ENCODE results near the gene SDF4. TPM values are rescaled to one million over a fixed set of nuclear protein-coding genes. Genes with fewer than 3 reads are reported as not detected.

SDF4 gene
- total RNA-seq, 1 experiment from 2014 or later, result 82.0 TPM

DNA sequence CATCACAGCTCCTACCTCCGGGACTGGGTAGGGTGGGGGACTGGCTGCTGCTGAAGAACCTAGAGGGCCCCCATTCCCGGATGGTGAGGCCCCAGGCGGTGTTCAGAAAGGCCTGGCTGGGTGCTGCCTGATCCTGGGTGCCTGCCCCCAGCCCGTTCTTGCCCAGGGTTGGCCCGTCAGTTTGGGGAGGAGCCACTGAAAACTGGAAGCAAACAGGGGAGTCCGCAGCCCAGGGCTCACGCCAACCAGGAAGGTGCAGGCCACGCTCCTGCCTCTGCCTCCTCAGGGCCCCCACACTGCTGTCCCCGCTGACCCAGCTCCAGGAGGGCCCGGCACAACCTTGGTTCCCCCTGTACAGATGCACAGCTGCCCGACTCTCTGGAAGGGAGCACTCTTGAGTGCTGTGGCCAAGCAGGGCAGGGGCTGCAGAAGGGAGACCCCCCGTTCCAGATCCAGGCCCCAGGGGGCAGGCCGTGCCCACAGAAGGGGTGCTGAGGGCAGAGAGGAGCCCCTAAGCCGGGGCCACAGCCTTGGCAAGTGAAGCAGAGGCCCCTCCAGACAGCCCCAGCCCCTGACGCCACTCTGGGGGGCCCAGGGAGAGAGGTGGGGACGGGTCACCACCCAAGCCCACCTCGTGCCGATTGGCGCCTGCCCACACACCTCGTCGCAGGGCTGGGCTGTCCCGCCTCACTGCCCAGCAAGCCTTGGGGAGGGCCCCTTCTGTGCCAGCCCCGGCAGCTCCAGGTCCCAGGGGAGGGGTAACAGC, 9.2 kb upstream of the SDF4 start:
- Histone ChIP-seq H3K9ac (ENCODE audit: extremely low read depth, insufficient read length, low read length) (no peak overlapping the region), H2BK15ac (ENCODE audit: low read depth, low read length) (no peak overlapping the region), H4K20me1 (ENCODE audit: control insufficient read depth, insufficient read depth, insufficient read length) (no peaks in the 10 kb centered on the region), H3T11ph (ENCODE audit: low read length) (no peak overlapping the region), H3K23ac (ENCODE audit: insufficient read length, low read depth, low read length) (no peak overlapping the region), H3K9me3 (ENCODE audit: control insufficient read depth, low read depth, low read length) (no peaks in the 10 kb centered on the region), H3K27ac (ENCODE audit: insufficient read length, low read depth, low read length) (no peak overlapping the region), H2AFZ (ENCODE audit: low read length) (no peak overlapping the region), H3K14ac (ENCODE audit: insufficient read depth, low read length) (no peak overlapping the region), H2BK12ac (ENCODE audit: insufficient read length, low read depth, low read length) (no peak overlapping the region), H4K8ac (replicated peaks; ENCODE audit: insufficient read length, low read depth, low read length) (no peak overlapping the region), H2AK5ac (ENCODE audit: insufficient read length, low read length) (no peak overlapping the region), H3K4me2 (ENCODE audit: insufficient read depth, insufficient read length, low read length) (no peak overlapping the region), H3K27me3 (ENCODE audit: insufficient read depth, low read length) (no peaks in the 10 kb centered on the region), H3K4ac (ENCODE audit: low read depth, low read length) (no peak overlapping the region), H4K91ac (ENCODE audit: insufficient read length, low read depth, low read length) (no peak overlapping the region), H3K18ac (ENCODE audit: insufficient read length, low read depth, low read length) (no peak overlapping the region), H3K23me2 (ENCODE audit: insufficient read length, low read depth, low read length, poor library complexity, severe bottlenecking) (no peaks in the 10 kb centered on the region), H3K4me1 (ENCODE audit: insufficient read depth, low read length) (no peaks in the 10 kb centered on the region), H2BK120ac (ENCODE audit: low read depth, low read length, poor library complexity, severe bottlenecking) (no peak overlapping the region), H3K79me1 (ENCODE audit: insufficient read depth, low read depth, low read length, poor library complexity, severe bottlenecking) (no peaks in the 10 kb centered on the region), H4K5ac (ENCODE audit: insufficient read length, low read depth, low read length) (no peak overlapping the region), H2BK20ac (ENCODE audit: low read depth, low read length, poor library complexity, severe bottlenecking) (no peak overlapping the region), H2BK5ac (ENCODE audit: insufficient read length, low read length) (no peak overlapping the region), H3K56ac (ENCODE audit: insufficient read length, low read depth, low read length) (no peak overlapping the region), H3K79me2 (ENCODE audit: insufficient read depth, low read length) (no peaks in the 10 kb centered on the region)
- no peaks in the 10 kb centered on the region for H3K9me3 Mint-ChIP-seq
- H3K36me3 Mint-ChIP-seq (ENCODE audit: insufficient read depth in 1 of 3, low read depth in 3 of 3), result no peaks in the 10 kb centered on the region
- TF ChIP-seq, protein P1, sequence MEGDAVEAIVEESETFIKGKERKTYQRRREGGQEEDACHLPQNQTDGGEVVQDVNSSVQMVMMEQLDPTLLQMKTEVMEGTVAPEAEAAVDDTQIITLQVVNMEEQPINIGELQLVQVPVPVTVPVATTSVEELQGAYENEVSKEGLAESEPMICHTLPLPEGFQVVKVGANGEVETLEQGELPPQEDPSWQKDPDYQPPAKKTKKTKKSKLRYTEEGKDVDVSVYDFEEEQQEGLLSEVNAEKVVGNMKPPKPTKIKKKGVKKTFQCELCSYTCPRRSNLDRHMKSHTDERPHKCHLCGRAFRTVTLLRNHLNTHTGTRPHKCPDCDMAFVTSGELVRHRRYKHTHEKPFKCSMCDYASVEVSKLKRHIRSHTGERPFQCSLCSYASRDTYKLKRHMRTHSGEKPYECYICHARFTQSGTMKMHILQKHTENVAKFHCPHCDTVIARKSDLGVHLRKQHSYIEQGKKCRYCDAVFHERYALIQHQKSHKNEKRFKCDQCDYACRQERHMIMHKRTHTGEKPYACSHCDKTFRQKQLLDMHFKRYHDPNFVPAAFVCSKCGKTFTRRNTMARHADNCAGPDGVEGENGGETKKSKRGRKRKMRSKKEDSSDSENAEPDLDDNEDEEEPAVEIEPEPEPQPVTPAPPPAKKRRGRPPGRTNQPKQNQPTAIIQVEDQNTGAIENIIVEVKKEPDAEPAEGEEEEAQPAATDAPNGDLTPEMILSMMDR (conservative IDR thresholded peaks at IDR 0.05), result no peak
- WGBS (ENCODE audit: extremely low coverage, insufficient read length, low lambda C conversion rate), result no CpG with 5 or more reads among the region's 23 CpGs
- H3K27me3 Mint-ChIP-seq (ENCODE audit: low read depth), result peaks cover 5% of the 10 kb centered on the region
- DNase-seq, result no peak
- H3K4me3 Mint-ChIP-seq, result no peak overlapping the region
- no peak overlapping the region for H3K27ac Mint-ChIP-seq
- peaks cover 0 to 9% of the 10 kb centered on the region in 2 experiments for H3K4me1 Mint-ChIP-seq

Measured in H9 (cell line).